Measurements from ENCODE around the gene C1orf35.
A peak's percentile ranks its signal among the peaks of the same experiment; 100 is the strongest.

C1orf35 gene

DNA sequence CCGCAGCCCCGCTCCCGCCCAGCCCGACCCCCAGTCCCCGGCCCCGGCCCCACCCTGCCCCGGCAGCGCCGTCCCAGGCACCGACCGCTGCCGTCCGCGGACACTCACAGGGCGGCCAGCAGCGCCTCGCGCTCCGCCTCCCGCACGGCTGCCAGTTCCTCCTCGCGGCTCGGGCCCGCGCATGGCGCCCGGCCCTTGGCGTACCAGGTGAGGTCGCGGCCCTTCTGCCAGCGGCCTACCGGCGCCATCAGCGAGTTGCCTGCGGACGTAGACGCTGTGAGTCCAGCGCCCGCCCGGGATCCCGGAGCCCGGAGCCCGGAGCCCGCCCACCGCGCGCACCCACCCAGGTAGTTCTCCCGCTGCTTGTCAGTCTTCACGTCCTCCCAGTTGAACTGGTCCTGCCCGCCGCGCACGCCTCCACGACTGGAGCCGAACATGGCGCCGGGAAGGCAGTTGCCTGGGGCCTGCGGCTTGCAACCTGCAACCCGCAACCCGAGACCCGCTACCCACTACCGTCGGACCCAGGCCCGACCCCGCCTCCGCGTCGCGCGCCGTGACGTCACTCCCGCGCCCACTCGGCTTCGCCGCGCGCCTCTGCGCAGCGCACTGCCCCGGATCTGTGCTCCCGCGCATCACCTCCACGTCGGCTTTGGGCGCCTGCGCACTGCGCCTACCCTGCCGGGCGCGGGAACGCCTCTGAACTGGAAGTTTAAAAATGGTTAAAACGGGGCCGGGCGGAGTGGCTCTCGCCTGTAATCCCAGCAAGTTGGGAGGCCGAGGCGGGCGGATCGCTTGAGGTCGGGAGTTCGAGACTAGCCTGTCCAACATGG, at the start of gene C1orf35:
Gene C1orf35, minus strand, starts transcription at position 535 of the 830 bp plus-strand sequence. Its CDS starts 98 bp downstream, at position 437.
- H3K9me3 Mint-ChIP-seq, result no peaks in the 10 kb centered on the region
- H3K4me1 Mint-ChIP-seq (ENCODE audit: low read depth), result peaks cover 36% of the 10 kb centered on the region
- peak; percentile 97 for DNase-seq
- peak within 1 kb of the TSS; percentile 92 for H3K4me3 Mint-ChIP-seq
- peak within 1 kb of the TSS; percentile 97 for H3K27ac Mint-ChIP-seq
- H3K36me3 Mint-ChIP-seq (ENCODE audit: low read depth), result peaks cover 78% of the 10 kb centered on the region
- no peaks in the 10 kb centered on the region for H3K27me3 Mint-ChIP-seq

DNA sequence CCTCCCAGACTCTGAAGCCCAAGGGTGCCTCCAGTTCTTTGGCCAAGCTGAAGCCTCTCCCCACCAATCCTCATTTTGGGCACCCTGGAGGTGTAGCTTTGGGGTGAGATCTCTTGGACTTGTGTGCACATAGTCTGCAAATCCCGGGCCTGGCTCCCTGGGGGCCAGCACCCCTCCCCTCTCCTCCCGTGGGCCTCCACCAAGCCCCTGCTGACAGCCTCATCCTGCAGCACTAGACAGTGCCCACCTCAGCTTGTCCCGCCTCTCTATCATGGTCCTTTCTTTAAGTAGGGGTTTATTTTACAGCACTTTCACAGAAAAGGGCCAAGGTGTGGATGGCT, 49.8 kb upstream of the C1orf35 start:
- Mint-ChIP-seq H3K27ac (peak overlapping the region; percentile 53), H3K27me3 (no peaks in the 10 kb centered on the region)
- DNase-seq, result no peak

DNA sequence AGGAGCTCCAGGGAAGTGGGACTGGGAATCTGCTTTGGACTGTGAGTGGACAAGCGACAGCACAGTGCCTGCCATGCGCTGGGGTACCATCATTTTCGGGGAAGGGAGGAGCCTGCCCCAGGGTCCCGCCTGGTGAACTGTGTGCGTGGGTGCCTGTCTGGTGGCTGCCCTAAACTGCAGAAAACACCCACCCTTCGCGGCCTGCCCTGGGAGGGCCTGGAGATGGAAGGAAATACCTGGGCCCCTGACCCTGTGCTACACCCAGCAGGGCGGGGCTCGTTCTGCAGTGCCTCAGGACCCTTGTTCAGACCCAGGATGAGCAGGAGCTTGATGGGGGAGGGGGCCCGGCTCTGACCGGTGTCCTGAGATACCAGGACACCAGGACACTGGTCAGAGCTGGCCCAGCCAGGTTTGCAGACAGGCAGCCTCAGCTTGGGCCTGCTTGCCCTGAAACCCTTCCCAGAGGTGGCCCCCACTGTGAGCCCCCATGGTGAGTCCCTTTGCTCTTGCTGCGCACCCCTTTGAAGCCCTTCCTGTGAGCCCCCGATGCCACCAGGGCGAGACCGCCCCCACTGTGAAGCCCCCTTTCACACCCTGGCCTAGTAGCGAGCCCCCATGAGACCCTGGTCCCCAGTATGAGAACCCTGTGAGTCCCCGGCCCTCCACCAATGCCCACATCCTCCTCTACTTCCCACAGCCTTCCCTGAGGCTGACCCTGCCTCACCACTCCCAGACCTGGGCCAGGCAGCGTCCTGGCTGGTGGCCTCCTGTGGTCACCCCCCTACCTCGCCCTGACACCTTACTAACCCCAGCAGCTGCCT, 49.2 kb upstream of the C1orf35 start:
- DNase-seq, result no peak
- peak overlapping the region; percentile 53 for H3K27ac Mint-ChIP-seq

More for the DNA sequence above, 49.8 kb upstream of the C1orf35 start:
- Mint-ChIP-seq H3K9me3 (no peaks in the 10 kb centered on the region), H3K4me3 (no peak overlapping the region), H3K36me3 (ENCODE audit: low read depth) (peaks cover 11% of the 10 kb centered on the region), H3K4me1 (ENCODE audit: low read depth) (peaks cover 27% of the 10 kb centered on the region)

GRCh38 chr1:228151180-228151925, 48.2 kb upstream of the C1orf35 start:
- no peak for DNase-seq

More for the DNA sequence above, 49.2 kb upstream of the C1orf35 start:
- Mint-ChIP-seq H3K4me3 (no peak overlapping the region), H3K4me1 (ENCODE audit: low read depth) (peaks cover 27% of the 10 kb centered on the region), H3K36me3 (ENCODE audit: low read depth) (peaks cover 17% of the 10 kb centered on the region), H3K27me3 (no peaks in the 10 kb centered on the region), H3K9me3 (no peaks in the 10 kb centered on the region)

DNA sequence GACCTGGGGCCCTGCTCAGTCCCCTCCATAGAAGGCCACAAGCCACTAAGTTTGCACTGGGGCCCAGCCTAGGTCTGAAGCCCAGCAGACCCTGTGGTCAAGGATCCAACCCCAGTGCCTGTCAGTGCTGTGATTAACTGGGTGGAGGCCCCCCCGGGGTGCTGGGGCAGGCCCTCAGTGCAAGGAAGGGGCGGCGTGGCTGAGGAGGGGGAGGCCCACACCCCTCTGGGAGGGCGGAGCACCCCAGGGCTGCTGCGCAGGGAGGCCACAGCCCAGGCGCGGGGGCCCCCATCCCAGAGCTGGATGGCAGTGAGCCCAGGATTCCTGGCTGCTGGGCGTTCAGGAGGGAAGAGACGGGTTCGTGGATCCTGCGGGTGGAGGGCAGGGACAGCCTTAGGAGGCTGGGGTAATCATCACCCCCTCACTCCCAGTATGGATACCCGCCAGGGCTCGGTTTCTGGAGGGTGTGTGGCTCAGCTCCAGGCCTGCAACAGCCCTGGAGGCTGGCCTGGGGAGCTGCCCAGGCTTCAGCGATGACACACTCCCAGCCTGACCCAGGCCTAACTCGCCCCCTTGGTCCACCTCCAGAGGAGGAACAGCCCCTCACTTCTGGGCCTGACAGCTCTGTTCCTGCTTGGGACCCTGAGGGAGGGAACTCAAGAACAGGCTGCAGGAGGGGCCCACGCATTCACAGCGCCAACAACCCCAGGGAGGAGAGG, 47.5 kb upstream of the C1orf35 start:
- Mint-ChIP-seq H3K27ac (no peak overlapping the region), H3K27me3 (no peaks in the 10 kb centered on the region), H3K4me1 (ENCODE audit: low read depth) (peaks cover 18% of the 10 kb centered on the region), H3K36me3 (ENCODE audit: low read depth) (peaks cover 34% of the 10 kb centered on the region), H3K4me3 (no peak overlapping the region), H3K9me3 (no peaks in the 10 kb centered on the region)
- DNase-seq, result no peak

More at GRCh38 chr1:228151180-228151925, 48.2 kb upstream of the C1orf35 start:
- H3K4me3 Mint-ChIP-seq, result no peak overlapping the region
- H3K27ac Mint-ChIP-seq, result peak overlapping the region; percentile 27
- H3K4me1 Mint-ChIP-seq (ENCODE audit: low read depth), result peaks cover 22% of the 10 kb centered on the region
- no peaks in the 10 kb centered on the region for H3K9me3 Mint-ChIP-seq
- H3K27me3 Mint-ChIP-seq, result no peaks in the 10 kb centered on the region
- H3K36me3 Mint-ChIP-seq (ENCODE audit: low read depth), result peaks cover 26% of the 10 kb centered on the region

DNA sequence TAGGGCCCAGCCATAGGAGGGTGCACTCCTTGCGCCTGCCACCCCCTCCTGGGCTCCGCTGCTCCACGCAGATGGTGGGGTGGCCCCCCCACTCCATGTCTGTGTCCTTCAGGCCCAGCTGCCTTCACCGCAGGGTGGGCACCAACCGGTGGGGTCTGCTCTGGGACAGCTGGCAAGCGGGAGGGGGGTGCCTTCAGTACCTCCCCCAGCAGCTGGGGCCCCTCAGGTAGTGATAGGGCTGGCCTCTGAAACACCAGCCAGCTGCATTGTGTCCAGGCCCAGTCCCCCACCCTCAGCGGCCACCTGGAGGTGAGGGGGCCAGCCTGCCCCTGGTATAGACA, 47.0 kb upstream of the C1orf35 start:
- Mint-ChIP-seq H3K4me1 (ENCODE audit: low read depth) (peaks cover 13% of the 10 kb centered on the region), H3K9me3 (no peaks in the 10 kb centered on the region), H3K4me3 (no peak overlapping the region), H3K27ac (no peak overlapping the region), H3K36me3 (ENCODE audit: low read depth) (peaks cover 36% of the 10 kb centered on the region), H3K27me3 (no peaks in the 10 kb centered on the region)
- DNase-seq, result no peak

- H3K4me1 Mint-ChIP-seq (ENCODE audit: low read depth), result peaks cover 8% of the 10 kb centered on the region
- no peak within 1 kb of the TSS for H3K4me3 Mint-ChIP-seq
- no peak within 1 kb of the TSS for H3K27ac Mint-ChIP-seq
- peak; percentile 23 for DNase-seq
- no peaks in the 10 kb centered on the region for H3K9me3 Mint-ChIP-seq
- H3K27me3 Mint-ChIP-seq, result no peaks in the 10 kb centered on the region
- H3K36me3 Mint-ChIP-seq (ENCODE audit: low read depth), result peaks cover 39% of the 10 kb centered on the region
These were observed 46.4 kb upstream of the C1orf35 start, which contains the start of gene GJC2 for GRCh38 chr1:228149406-228150119. Gene GJC2 (plus strand): TSS chr1:228149930. CDS start chr1:228157759, 7,829 bp downstream.

DNA sequence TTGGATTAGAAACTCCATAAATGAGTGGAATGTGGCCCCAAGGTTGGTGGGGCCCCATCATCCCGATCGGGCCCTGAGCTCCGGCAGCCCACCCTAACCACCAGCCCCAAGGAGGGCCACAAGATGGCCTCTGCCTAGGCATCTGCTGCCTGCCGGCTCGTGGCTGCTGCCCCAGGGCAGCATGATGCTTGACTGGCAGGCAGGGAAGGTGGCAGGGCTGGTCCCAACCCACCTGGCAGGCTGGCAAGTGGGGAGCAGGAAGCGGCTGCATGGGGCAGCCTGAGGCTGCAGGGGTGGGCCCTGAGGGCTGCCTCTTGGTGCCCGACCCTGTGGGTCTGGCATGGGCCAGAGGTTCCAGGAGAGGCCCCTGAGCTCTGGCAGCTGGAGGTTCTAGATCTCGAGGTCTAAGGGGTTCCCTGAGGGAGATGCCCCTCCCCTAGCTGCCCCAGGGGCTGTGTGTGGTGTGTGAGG, 45.8 kb upstream of the C1orf35 start:
- Mint-ChIP-seq H3K27me3 (no peaks in the 10 kb centered on the region), H3K36me3 (ENCODE audit: low read depth) (peaks cover 42% of the 10 kb centered on the region), H3K27ac (no peak overlapping the region), H3K4me1 (ENCODE audit: low read depth) (peaks cover 6% of the 10 kb centered on the region), H3K9me3 (no peaks in the 10 kb centered on the region), H3K4me3 (no peak overlapping the region)
- DNase-seq, result peak; percentile 25

DNA sequence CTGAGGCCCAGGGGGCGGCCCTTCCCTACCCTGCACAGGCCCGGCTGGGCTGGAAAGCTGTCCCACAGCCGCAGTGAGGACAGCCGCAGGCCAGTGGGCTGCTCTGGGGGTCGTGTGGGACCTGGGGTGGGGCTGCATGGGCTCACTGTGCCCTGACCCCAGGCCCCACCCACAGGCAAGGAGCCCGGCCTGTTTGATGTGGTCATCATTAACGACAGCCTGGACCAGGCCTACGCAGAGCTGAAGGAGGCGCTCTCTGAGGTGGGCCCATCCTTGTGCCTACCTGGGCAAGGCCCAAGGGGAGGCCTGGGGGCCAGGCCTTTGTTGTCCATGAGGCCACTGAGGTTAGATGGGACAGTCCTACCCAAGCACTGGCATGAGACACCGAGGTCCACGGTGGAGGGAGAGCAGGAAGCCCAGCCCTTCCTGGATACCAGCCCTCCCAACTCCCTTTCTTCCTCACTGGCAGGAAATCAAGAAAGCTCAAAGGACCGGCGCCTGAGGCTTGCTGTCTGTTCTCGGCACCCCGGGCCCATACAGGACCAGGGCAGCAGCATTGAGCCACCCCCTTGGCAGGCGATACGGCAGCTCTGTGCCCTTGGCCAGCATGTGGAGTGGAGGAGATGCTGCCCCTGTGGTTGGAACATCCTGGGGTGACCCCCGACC, 45.2 kb upstream of the C1orf35 start:
- H3K27ac Mint-ChIP-seq, result no peak overlapping the region
- no peaks in the 10 kb centered on the region for H3K9me3 Mint-ChIP-seq
- DNase-seq, result no peak
- no peaks in the 10 kb centered on the region for H3K27me3 Mint-ChIP-seq
- peaks cover 48% of the 10 kb centered on the region for H3K36me3 Mint-ChIP-seq (ENCODE audit: low read depth)
- H3K4me3 Mint-ChIP-seq, result no peak overlapping the region
- peaks cover 12% of the 10 kb centered on the region for H3K4me1 Mint-ChIP-seq (ENCODE audit: low read depth)

- no peak overlapping the region for H3K27ac Mint-ChIP-seq
- no peak overlapping the region for H3K4me3 Mint-ChIP-seq
- peaks cover 18% of the 10 kb centered on the region for H3K4me1 Mint-ChIP-seq (ENCODE audit: low read depth)
- DNase-seq, result no peak
- no peaks in the 10 kb centered on the region for H3K9me3 Mint-ChIP-seq
- H3K36me3 Mint-ChIP-seq (ENCODE audit: low read depth), result peaks cover 54% of the 10 kb centered on the region
- H3K27me3 Mint-ChIP-seq, result no peaks in the 10 kb centered on the region
These were observed 44.6 kb upstream of the C1orf35 start for GRCh38 chr1:228147768-228148167.

DNA sequence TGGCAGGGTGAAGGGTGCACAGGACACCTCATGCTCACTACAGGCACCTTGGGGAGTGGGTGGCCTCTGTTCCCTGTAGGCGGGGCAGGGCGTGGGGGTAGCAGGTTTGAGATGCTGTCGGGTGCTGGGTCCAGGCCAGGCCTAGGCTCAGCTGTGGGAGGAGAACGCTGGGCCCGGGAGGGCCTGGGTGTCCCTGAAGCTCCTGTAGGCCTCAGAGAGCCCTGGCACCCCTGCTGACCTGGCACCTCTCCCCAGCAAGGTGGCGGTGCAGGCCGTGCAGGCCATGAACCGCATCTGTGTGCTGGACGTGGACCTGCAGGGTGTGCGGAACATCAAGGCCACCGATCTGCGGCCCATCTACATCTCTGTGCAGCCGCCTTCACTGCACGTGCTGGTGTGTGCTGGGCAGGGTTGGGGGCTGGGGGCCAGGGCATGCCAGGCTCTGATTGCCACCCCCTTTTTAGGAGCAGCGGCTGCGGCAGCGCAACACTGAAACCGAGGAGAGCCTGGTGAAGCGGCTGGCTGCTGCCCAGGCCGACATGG, 44.1 kb upstream of the C1orf35 start:
- Mint-ChIP-seq H3K36me3 (ENCODE audit: low read depth) (peaks cover 59% of the 10 kb centered on the region), H3K27ac (no peak overlapping the region), H3K4me3 (no peak overlapping the region), H3K27me3 (no peaks in the 10 kb centered on the region), H3K4me1 (ENCODE audit: low read depth) (peaks cover 23% of the 10 kb centered on the region), H3K9me3 (no peaks in the 10 kb centered on the region)
- DNase-seq, result no peak

GRCh38 chr1:228146417-228147150, 43.5 kb upstream of the C1orf35 start:
- Mint-ChIP-seq H3K4me3 (no peak overlapping the region), H3K27me3 (no peaks in the 10 kb centered on the region), H3K9me3 (no peaks in the 10 kb centered on the region), H3K4me1 (ENCODE audit: low read depth) (peaks cover 30% of the 10 kb centered on the region), H3K27ac (peak overlapping the region; percentile 14), H3K36me3 (ENCODE audit: low read depth) (peaks cover 66% of the 10 kb centered on the region)
- DNase-seq, result no peak

Measured in activated T-cell treated with anti-CD3 and anti-CD28 coated beads, Interleukin-2, amount 50 U/mL, for 24 hours (primary cell).